ENCODE data around the gene IKZF3.

The IKZF3 gene

GRCh38 chr17:39739885-39740356 lies 124.2 kb downstream of the IKZF3 start:
- H3K9me3 Mint-ChIP-seq, result no peaks in the 10 kb centered on the region

GRCh38 chr17:39738983-39739884 lies 124.9 kb downstream of the IKZF3 start:
- no peaks in the 10 kb centered on the region for H3K9me3 Mint-ChIP-seq
- DNase-seq (no peak), ATAC-seq (replicated peaks) (no peak)
- H3K4me3 Mint-ChIP-seq, result peak overlapping the region; percentile 19 to 61
- peak overlapping the region in 1 of 2 donors; percentile 51 for H3K27ac Mint-ChIP-seq
- peaks cover 4 to 6% of the 10 kb centered on the region in 2 donors for H3K4me1 Mint-ChIP-seq (ENCODE audit: low read depth in 2 of 2)
- no peaks in the 10 kb centered on the region for H3K36me3 Mint-ChIP-seq (ENCODE audit: insufficient read depth)
- peaks cover 26 to 80% of the 10 kb centered on the region in 2 donors for H3K27me3 Mint-ChIP-seq

More at GRCh38 chr17:39739885-39740356, 124.2 kb downstream of the IKZF3 start:
- ATAC-seq (replicated peaks) (no peak), DNase-seq (no peak)
- Mint-ChIP-seq H3K27me3 (peaks cover 26 to 84% of the 10 kb centered on the region in 2 donors), H3K36me3 (ENCODE audit: insufficient read depth) (no peaks in the 10 kb centered on the region), H3K4me1 (ENCODE audit: low read depth in 2 of 2) (peaks cover 4 to 6% of the 10 kb centered on the region in 2 donors), H3K4me3 (no peak overlapping the region), H3K27ac (peak overlapping the region in 1 of 2 donors; percentile 51)

- H3K27ac Mint-ChIP-seq, result peak overlapping the region; percentile 51 to 78
- H3K9me3 Mint-ChIP-seq, result no peaks in the 10 kb centered on the region
- H3K4me1 Mint-ChIP-seq (ENCODE audit: low read depth in 2 of 2), result peaks cover 4 to 6% of the 10 kb centered on the region in 2 donors
- ATAC-seq (replicated peaks) (peak; percentile 100), DNase-seq (peak; percentile 34 to 44 (median 39))
- peaks cover 3% of the 10 kb centered on the region for H3K36me3 Mint-ChIP-seq (ENCODE audit: insufficient read depth)
- H3K27me3 Mint-ChIP-seq, result peaks cover 26 to 73% of the 10 kb centered on the region in 2 donors
- peak overlapping the region; percentile 19 to 61 for H3K4me3 Mint-ChIP-seq
These were observed 125.6 kb downstream of the IKZF3 start for GRCh38 chr17:39738568-39738901.

- H3K27ac Mint-ChIP-seq, result peak within 1 kb of the TSS; percentile 51 to 78
- ATAC-seq (replicated peaks), result no peak
- H3K9me3 Mint-ChIP-seq, result no peaks in the 10 kb centered on the region
- DNase-seq, result no peak
- H3K27me3 Mint-ChIP-seq, result peaks cover 26 to 67% of the 10 kb centered on the region in 2 donors
- peak within 1 kb of the TSS; percentile 19 to 61 for H3K4me3 Mint-ChIP-seq
- peaks cover 4 to 6% of the 10 kb centered on the region in 2 donors for H3K4me1 Mint-ChIP-seq (ENCODE audit: low read depth in 2 of 2)
- peaks cover 4% of the 10 kb centered on the region for H3K36me3 Mint-ChIP-seq (ENCODE audit: insufficient read depth)
These were observed 126.1 kb downstream of the IKZF3 start, which contains the start of gene GRB7 for GRCh38 chr17:39737760-39738567. Gene GRB7, plus strand, starts transcription at chr17:39737938. Its CDS starts 4,364 bp downstream, at chr17:39742302.

- H3K36me3 Mint-ChIP-seq (ENCODE audit: insufficient read depth), result peaks cover 4% of the 10 kb centered on the region
- ATAC-seq (replicated peaks), result no peak
- peaks cover 4 to 6% of the 10 kb centered on the region in 2 donors for H3K4me1 Mint-ChIP-seq (ENCODE audit: low read depth in 2 of 2)
- H3K4me3 Mint-ChIP-seq, result no peak overlapping the region
- DNase-seq, result no peak
- no peak overlapping the region for H3K27ac Mint-ChIP-seq
- peaks cover 26 to 60% of the 10 kb centered on the region in 2 donors for H3K27me3 Mint-ChIP-seq
- no peaks in the 10 kb centered on the region for H3K9me3 Mint-ChIP-seq
These were observed 126.8 kb downstream of the IKZF3 start for GRCh38 chr17:39737206-39737759.

- Mint-ChIP-seq H3K9me3 (no peaks in the 10 kb centered on the region), H3K4me1 (ENCODE audit: low read depth in 2 of 2) (peaks cover 4 to 6% of the 10 kb centered on the region in 2 donors), H3K27me3 (peaks cover 26 to 53% of the 10 kb centered on the region in 2 donors), H3K4me3 (no peak overlapping the region), H3K36me3 (ENCODE audit: insufficient read depth) (peaks cover 4% of the 10 kb centered on the region), H3K27ac (no peak overlapping the region)
- ATAC-seq (replicated peaks), result no peak
- no peak for DNase-seq
These were observed 127.6 kb downstream of the IKZF3 start for GRCh38 chr17:39736319-39737165.

- H3K27ac Mint-ChIP-seq, result no peak overlapping the region
- H3K4me1 Mint-ChIP-seq (ENCODE audit: low read depth in 2 of 2), result peaks cover 4 to 6% of the 10 kb centered on the region in 2 donors
- H3K27me3 Mint-ChIP-seq, result peaks cover 25 to 46% of the 10 kb centered on the region in 2 donors
- H3K9me3 Mint-ChIP-seq, result no peaks in the 10 kb centered on the region
- DNase-seq, result no peak
- H3K4me3 Mint-ChIP-seq, result no peak overlapping the region
- no peak for ATAC-seq (replicated peaks)
- peaks cover 4% of the 10 kb centered on the region for H3K36me3 Mint-ChIP-seq (ENCODE audit: insufficient read depth)
These were observed 128.2 kb downstream of the IKZF3 start for GRCh38 chr17:39735882-39736281.

GRCh38 chr17:39732586-39732985 lies 131.5 kb downstream of the IKZF3 start:
- H3K4me3 Mint-ChIP-seq, result no peak overlapping the region
- H3K27ac Mint-ChIP-seq, result no peak overlapping the region
- H3K9me3 Mint-ChIP-seq, result no peaks in the 10 kb centered on the region

GRCh38 chr17:39730095-39730921 lies 133.8 kb downstream of the IKZF3 start, which contains the start of gene MIEN1:
Gene MIEN1, minus strand, starts transcription at chr17:39730532. Its CDS starts 37 bp downstream, at chr17:39730495.
- Mint-ChIP-seq H3K36me3 (ENCODE audit: insufficient read depth) (peaks cover 23% of the 10 kb centered on the region), H3K4me3 (peak within 1 kb of the TSS; percentile 88 to 90)
- peak; percentile 94 to 98 (median 97) for DNase-seq

More at GRCh38 chr17:39732586-39732985, 131.5 kb downstream of the IKZF3 start:
- Mint-ChIP-seq H3K27me3 (peaks cover 0 to 13% of the 10 kb centered on the region in 2 donors), H3K36me3 (ENCODE audit: insufficient read depth) (peaks cover 15% of the 10 kb centered on the region), H3K4me1 (ENCODE audit: low read depth in 2 of 2) (peaks cover 15 to 17% of the 10 kb centered on the region in 2 donors)
- no peak for ATAC-seq (replicated peaks)
- no peak for DNase-seq

GRCh38 chr17:39729280-39729851 lies 134.7 kb downstream of the IKZF3 start:
- Mint-ChIP-seq H3K9me3 (no peaks in the 10 kb centered on the region), H3K27ac (peak overlapping the region; percentile 90 to 96), H3K27me3 (no peaks in the 10 kb centered on the region), H3K4me1 (ENCODE audit: low read depth in 2 of 2) (peaks cover 19 to 25% of the 10 kb centered on the region in 2 donors), H3K4me3 (peak overlapping the region; percentile 88 to 90), H3K36me3 (ENCODE audit: insufficient read depth) (peaks cover 29% of the 10 kb centered on the region)
- DNase-seq, result no peak
- no peak for ATAC-seq (replicated peaks)

More at GRCh38 chr17:39730095-39730921, 133.8 kb downstream of the IKZF3 start, which contains the start of gene MIEN1:
- Mint-ChIP-seq H3K4me1 (ENCODE audit: low read depth in 2 of 2) (peaks cover 19 to 25% of the 10 kb centered on the region in 2 donors), H3K27me3 (no peaks in the 10 kb centered on the region), H3K27ac (peak within 1 kb of the TSS; percentile 90 to 96), H3K9me3 (no peaks in the 10 kb centered on the region)
- peak; percentile 93 for ATAC-seq (replicated peaks)

GRCh38 chr17:39727556-39727955 lies 136.6 kb downstream of the IKZF3 start:
- Mint-ChIP-seq H3K9me3 (no peaks in the 10 kb centered on the region), H3K36me3 (ENCODE audit: insufficient read depth) (peaks cover 25% of the 10 kb centered on the region), H3K27me3 (no peaks in the 10 kb centered on the region), H3K4me1 (ENCODE audit: low read depth in 2 of 2) (peaks cover 19 to 25% of the 10 kb centered on the region in 2 donors), H3K4me3 (no peak overlapping the region), H3K27ac (peak overlapping the region in 1 of 2 donors; percentile 71)
- ATAC-seq (replicated peaks) (no peak), DNase-seq (no peak)
